Measurements from ENCODE around the gene LCORL.
A peak's percentile ranks its signal among the peaks of the same experiment; 100 is the strongest.

Gene LCORL

DNA sequence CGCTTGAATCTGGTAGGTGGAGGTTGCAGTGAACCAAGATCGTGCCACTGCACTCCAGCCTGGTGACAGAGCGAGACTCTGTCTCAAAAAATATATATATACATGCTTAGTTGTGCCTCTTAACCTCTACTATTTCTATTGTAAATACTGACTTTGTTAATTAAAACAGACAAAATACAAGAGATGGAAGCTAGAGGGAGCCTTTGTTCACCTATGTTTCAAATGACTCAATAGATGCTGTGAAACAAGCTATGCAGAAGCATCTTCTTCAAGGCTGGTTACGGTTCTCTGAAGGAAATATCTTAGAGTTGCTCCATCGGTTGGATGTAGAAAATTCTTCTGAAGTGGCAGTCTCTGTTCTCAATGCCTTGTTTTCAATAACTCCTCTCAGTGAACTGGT lies 204.5 kb downstream of the LCORL start:
- no peaks in the 10 kb centered on the region for H3K9me2 ChIP-seq (replicated peaks; ENCODE audit: insufficient read depth, low read length)
- 0 out of 2 replicates have a peak, but pooled peaks cover 4% of the 10 kb centered on the region for H3F3A ChIP-seq (ENCODE audit: insufficient read depth, low read length)
- no peaks in the 10 kb centered on the region; the same call in 1 of the 2 replicates for H4K20me1 ChIP-seq (ENCODE audit: insufficient read depth, low read length)
- no peak overlapping the region for H3K9ac ChIP-seq (ENCODE audit: low read length)
- no peak overlapping the region for H2AFZ ChIP-seq (ENCODE audit: low read length)
- no peaks in the 10 kb centered on the region for H3K27me3 ChIP-seq (replicated peaks; ENCODE audit: insufficient read depth, low read length)
- peaks cover 74% of the 10 kb centered on the region for H3K79me2 ChIP-seq (ENCODE audit: low read length)
- H3K36me3 ChIP-seq (replicated peaks; ENCODE audit: insufficient read depth, low read length): peaks cover 3% of the 10 kb centered on the region; the same call in 1 of the 2 replicates
- H3K4me2 ChIP-seq (ENCODE audit: low read depth, low read length): no peak overlapping the region
- TF ChIP-seq EZH2phosphoT487 (IDR thresholded peaks at IDR 0.05; ENCODE audit: low read length) (no peak), CTCF (IDR thresholded peaks at IDR 0.05; ENCODE audit: low read length) (peak; percentile 51), EZH2 (optimal IDR thresholded peaks at IDR 0.05; ENCODE audit: low read depth, low read length) (no peak)
- H3K4me1 ChIP-seq (ENCODE audit: low read length): 0 out of 2 replicates have a peak, but pooled peaks cover 10% of the 10 kb centered on the region
- peak; percentile 65 for DNase-seq
- H3K27ac ChIP-seq (ENCODE audit: low read length): no peak overlapping the region
- H3K9me3 ChIP-seq (replicated peaks; ENCODE audit: insufficient read depth, low read length): no peaks in the 10 kb centered on the region
- H3K4me3 ChIP-seq (ENCODE audit: low read length): no peak overlapping the region

GRCh38 chr4:17816142-17816541 lies 205.4 kb downstream of the LCORL start:
- Histone ChIP-seq H2AFZ (ENCODE audit: low read length) (no peak overlapping the region), H3K4me2 (ENCODE audit: low read depth, low read length) (no peak overlapping the region), H3K27ac (ENCODE audit: low read length) (no peak overlapping the region), H3K27me3 (replicated peaks; ENCODE audit: insufficient read depth, low read length) (no peaks in the 10 kb centered on the region), H3K9me2 (replicated peaks; ENCODE audit: insufficient read depth, low read length) (no peaks in the 10 kb centered on the region), H3K9ac (ENCODE audit: low read length) (no peak overlapping the region), H3K9me3 (replicated peaks; ENCODE audit: insufficient read depth, low read length) (no peaks in the 10 kb centered on the region), H3K4me3 (ENCODE audit: low read length) (no peak overlapping the region), H3K36me3 (replicated peaks; ENCODE audit: insufficient read depth, low read length) (peaks cover 3% of the 10 kb centered on the region; the same call in 1 of the 2 replicates), H3K79me2 (ENCODE audit: low read length) (peaks cover 80% of the 10 kb centered on the region), H4K20me1 (ENCODE audit: insufficient read depth, low read length) (no peaks in the 10 kb centered on the region; the same call in 1 of the 2 replicates), H3K4me1 (ENCODE audit: low read length) (0 out of 2 replicates have a peak, but pooled peaks cover 10% of the 10 kb centered on the region), H3F3A (ENCODE audit: insufficient read depth, low read length) (0 out of 2 replicates have a peak, but pooled peaks cover 4% of the 10 kb centered on the region)
- DNase-seq: no peak
- TF ChIP-seq CTCF (IDR thresholded peaks at IDR 0.05; ENCODE audit: low read length): no peak

GRCh38 chr4:17814140-17814539 lies 207.4 kb downstream of the LCORL start:
- H3K79me2 ChIP-seq (ENCODE audit: low read length): peaks cover 96% of the 10 kb centered on the region
- no peak for DNase-seq
- H3K27ac ChIP-seq (ENCODE audit: low read length): no peak overlapping the region
- H3K4me2 ChIP-seq (ENCODE audit: low read depth, low read length): no peak overlapping the region
- no peaks in the 10 kb centered on the region; the same call in 1 of the 2 replicates for H4K20me1 ChIP-seq (ENCODE audit: insufficient read depth, low read length)
- H3K9me2 ChIP-seq (replicated peaks; ENCODE audit: insufficient read depth, low read length): no peaks in the 10 kb centered on the region
- no peaks in the 10 kb centered on the region for H3K27me3 ChIP-seq (replicated peaks; ENCODE audit: insufficient read depth, low read length)
- H3K36me3 ChIP-seq (replicated peaks; ENCODE audit: insufficient read depth, low read length): peaks cover 3% of the 10 kb centered on the region; the same call in 1 of the 2 replicates
- no peak overlapping the region for H3K9ac ChIP-seq (ENCODE audit: low read length)
- 0 out of 2 replicates have a peak, but pooled peaks cover 10% of the 10 kb centered on the region for H3K4me1 ChIP-seq (ENCODE audit: low read length)
- H3F3A ChIP-seq (ENCODE audit: insufficient read depth, low read length): peaks cover 12% of the 10 kb centered on the region
- no peak overlapping the region for H2AFZ ChIP-seq (ENCODE audit: low read length)
- no peak overlapping the region for H3K4me3 ChIP-seq (ENCODE audit: low read length)
- H3K9me3 ChIP-seq (replicated peaks; ENCODE audit: insufficient read depth, low read length): no peaks in the 10 kb centered on the region
- TF ChIP-seq EZH2phosphoT487 (IDR thresholded peaks at IDR 0.05; ENCODE audit: low read length): no peak
- TF ChIP-seq CTCF (IDR thresholded peaks at IDR 0.05; ENCODE audit: low read length): no peak
- TF ChIP-seq EZH2 (optimal IDR thresholded peaks at IDR 0.05; ENCODE audit: low read depth, low read length): no peak

Measured in MM.1S (cell line).